Astrocyte of the spinal cord (primary cell): Measurements from ENCODE around the gene TAS2R40.
"Not testable (repeated sequence)": the region's sequence is repeated elsewhere in the genome, so short reads cannot be mapped to it uniquely, and the experiment has no call there.

Source experiments
- DNase-seq: peaks from one replicate; pipeline ENCODE4 v3.0.0; 2011; ENCODE audit warnings: low read depth, low spot score
- H3K4me3 ChIP-seq: 2 replicates; pipeline ENCODE4 v1.5.1; 2011; ENCODE audit warnings: low read depth, mild to moderate bottlenecking, low read length, moderate library complexity
- in situ Hi-C: cut with HindIII; loops from 2 replicates; pipeline ENCODE4 v1.10.0; 2017; ENCODE audit warnings: low sequenced_read_pairs
- TF ChIP-seq, protein P1 (sequence below): IDR thresholded peaks from 2 replicates; pipeline ENCODE4 v1.5.1; 2012; ENCODE audit warnings: low read depth, mild to moderate bottlenecking, low read length, inconsistent platforms

TAS2R40 gene

DNA sequence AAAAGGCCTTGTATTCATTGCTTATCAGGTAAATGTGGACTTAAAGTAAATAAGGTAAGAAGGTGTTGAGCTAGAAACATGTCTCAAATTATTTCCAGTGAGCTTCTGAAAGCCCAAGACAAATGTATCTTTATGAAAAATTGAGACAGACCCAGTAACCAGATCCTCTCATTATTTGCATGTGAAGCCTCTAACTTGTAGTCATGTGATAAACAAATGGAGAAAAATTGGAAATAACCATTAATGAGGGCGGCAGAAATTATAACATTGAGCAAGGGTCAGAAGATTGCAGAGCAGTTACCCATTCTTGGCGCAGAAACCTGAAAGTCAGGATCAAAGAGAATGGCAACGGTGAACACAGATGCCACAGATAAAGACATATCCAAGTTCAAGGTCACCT lies at the start of gene TAS2R40:
Gene TAS2R40 (plus strand): TSS at position 301 of the 400 bp plus-strand sequence. CDS start 42 bp downstream, at position 343.
- in situ Hi-C loops = no loop called here
- TF ChIP-seq, protein P1, sequence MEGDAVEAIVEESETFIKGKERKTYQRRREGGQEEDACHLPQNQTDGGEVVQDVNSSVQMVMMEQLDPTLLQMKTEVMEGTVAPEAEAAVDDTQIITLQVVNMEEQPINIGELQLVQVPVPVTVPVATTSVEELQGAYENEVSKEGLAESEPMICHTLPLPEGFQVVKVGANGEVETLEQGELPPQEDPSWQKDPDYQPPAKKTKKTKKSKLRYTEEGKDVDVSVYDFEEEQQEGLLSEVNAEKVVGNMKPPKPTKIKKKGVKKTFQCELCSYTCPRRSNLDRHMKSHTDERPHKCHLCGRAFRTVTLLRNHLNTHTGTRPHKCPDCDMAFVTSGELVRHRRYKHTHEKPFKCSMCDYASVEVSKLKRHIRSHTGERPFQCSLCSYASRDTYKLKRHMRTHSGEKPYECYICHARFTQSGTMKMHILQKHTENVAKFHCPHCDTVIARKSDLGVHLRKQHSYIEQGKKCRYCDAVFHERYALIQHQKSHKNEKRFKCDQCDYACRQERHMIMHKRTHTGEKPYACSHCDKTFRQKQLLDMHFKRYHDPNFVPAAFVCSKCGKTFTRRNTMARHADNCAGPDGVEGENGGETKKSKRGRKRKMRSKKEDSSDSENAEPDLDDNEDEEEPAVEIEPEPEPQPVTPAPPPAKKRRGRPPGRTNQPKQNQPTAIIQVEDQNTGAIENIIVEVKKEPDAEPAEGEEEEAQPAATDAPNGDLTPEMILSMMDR = no peak
- no peak within 1 kb of the TSS for H3K4me3 ChIP-seq
- DNase-seq = no peak

DNA sequence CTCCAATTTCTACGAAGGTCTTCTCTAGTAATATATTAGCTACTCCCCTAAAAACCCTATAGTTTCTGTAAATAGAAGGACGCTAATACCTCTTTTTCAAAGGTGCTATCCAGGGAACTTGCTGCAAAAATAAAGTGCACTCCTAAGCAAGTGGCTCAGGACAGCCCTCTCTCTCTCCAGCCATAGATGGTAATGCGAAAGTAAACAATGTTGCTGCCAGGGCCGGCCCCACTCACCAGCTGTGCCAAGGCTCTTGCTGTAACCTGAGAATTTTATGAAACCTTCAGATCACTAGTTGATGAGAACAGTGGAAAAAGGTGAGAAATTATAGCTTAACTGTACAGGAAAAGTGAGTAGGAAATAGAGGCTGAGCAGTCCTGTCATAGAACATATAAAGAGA lies 49.5 kb upstream of the TAS2R40 start:
- DNase-seq = no peak
- H3K4me3 ChIP-seq = no peak overlapping the region
- in situ Hi-C loops = no loop called here
- TF ChIP-seq, protein P1 = no peak

DNA sequence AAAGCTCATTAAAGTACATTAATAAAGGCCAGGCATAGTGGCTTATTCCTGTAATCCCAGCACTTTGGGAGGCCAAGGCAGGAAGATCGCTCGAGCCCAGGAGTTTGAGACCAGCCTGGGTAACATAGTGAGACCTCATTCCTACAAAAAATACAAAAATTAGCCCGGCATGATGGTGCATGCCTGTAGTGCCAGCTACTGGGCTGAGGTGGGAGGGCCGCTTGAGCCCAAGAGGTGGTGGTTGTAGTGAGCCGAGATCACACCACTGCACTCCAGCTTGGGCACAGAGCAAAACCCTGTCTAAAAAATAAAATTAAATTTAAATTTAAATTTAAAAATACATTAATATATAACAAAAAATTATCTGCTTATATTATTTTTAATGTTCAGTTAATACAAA lies 45.7 kb upstream of the TAS2R40 start:
- in situ Hi-C loops = no loop called here
- DNase-seq = no peak
- TF ChIP-seq, protein P1 = no peak
- H3K4me3 ChIP-seq = no peak overlapping the region

DNA sequence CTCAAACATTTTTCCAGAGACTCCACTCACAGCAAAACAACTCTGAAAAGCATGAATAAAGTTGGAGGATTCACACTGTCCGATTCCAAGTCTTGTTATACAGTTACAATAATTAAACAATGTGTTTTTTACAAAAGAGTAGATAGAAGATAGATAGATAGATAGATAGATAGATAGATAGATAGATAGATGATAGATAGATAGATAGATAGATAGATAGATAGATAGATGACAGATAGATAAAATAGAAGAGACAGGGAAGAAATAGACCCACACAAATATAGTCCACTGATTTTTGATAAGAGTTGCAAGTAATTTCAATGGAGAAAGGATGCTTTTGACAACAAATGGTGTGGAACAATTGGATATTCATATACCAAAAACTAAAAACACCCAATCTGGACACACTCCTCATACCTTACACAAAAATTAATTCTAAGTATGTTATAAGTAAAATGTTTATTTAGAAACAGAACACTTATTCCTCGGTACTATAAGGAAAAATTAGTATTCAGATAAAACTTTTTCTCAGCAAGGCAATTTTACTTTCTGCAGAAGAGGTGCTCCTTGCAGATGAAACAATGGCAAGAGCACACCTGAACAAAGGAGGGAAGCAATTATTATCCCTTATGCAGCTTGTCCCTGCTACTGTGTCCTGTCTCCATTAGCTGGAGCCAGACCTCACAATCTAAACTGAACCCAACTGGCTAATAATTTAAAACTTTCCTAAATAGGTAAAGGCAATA lies 44.3 kb upstream of the TAS2R40 start:
- TF ChIP-seq, protein P1 = no peak
- DNase-seq = no peak
- in situ Hi-C loops = no loop called here

DNA sequence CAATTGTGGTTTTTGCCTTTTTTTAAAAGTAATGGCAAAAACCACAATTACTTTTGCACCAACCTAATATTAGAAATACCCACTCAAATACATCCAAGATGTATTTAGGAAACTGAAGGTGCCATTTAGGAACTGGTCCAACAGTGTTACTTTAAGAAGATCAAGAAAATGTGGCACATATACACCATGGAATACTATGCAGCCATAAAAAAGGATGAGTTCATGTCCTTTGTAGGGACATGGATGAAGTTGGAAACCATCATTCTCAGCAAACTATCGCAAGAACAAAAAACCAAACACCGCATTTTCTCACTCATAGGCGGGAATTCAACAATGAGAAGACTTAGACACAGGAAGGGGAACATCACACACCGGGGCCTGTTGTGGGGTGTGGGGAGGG lies 41.1 kb upstream of the TAS2R40 start:
- in situ Hi-C loops, DNase-seq, H3K4me3 ChIP-seq: not testable (repeated sequence)

More for the DNA sequence above, 44.3 kb upstream of the TAS2R40 start:
- H3K4me3 ChIP-seq = no peak overlapping the region

DNA sequence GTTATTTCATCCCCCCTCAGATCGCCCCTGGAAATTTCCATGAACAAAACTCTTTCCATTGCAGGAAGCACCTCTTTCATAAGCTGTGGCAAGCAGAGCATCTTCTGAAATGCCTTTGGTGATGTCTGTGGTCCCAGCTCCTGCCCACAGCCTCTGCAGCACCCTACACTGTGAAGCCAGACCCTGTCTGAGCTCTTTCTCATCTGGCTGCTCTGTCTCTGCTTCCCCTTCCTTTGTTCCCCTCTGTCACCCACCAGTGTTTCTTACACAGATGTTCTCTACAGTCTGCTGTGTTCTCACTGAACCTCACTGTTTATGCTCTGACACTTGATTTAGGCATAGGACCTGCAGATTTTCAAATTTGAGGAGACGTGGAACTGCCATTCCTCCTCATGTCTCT lies 40.5 kb upstream of the TAS2R40 start:
- DNase-seq = no peak
- TF ChIP-seq, protein P1 = no peak
- in situ Hi-C loops = no loop called here
- H3K4me3 ChIP-seq = no peak overlapping the region

DNA sequence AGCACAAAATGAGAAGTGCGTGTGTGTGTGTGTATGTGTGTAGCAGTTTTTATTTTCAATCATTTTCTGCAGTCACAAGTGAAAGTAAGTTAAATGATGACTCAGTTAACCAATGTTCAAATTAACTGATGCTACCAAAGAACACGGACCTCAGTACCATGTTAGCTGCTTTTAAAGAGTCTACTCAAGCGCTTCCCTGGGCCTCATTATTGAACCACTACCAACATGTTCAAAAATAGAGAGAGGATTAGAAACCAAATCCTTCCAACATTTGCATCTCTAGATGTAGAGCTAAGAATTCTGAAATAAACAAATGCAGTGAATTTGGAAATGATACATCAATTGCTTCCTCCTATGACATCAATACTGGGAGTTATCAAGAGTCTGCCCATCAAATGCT lies 38.8 kb upstream of the TAS2R40 start, which contains the start of gene TAS2R39:
Gene TAS2R39 (plus strand): TSS at position 396 of the 400 bp plus-strand sequence. CDS start 0 bp downstream, at position 396.
- DNase-seq = no peak
- TF ChIP-seq, protein P1 = no peak
- in situ Hi-C loops = no loop called here
- no peak within 1 kb of the TSS for H3K4me3 ChIP-seq
